ENCODE measurements around the gene KIFBP. TPM values are rescaled to one million over a fixed set of nuclear protein-coding genes. Genes with fewer than 3 reads are reported as not detected.

Gene KIFBP
- total RNA-seq, 1 donor from 2014 or later = 16.7 TPM

- DNase-seq (ENCODE audit: low spot score) = no peak
- no peaks in the 10 kb centered on the region for H3K9me3 Mint-ChIP-seq
- H3K27me3 Mint-ChIP-seq (ENCODE audit: low read depth) = no peaks in the 10 kb centered on the region
- H3K27ac Mint-ChIP-seq = peak overlapping the region; percentile 85
- peak overlapping the region; percentile 31 for H3K4me3 Mint-ChIP-seq (ENCODE audit: low read depth)
- intact Hi-C loops (cut with micrococcal nuclease) = no loop called here
- peaks cover 60% of the 10 kb centered on the region for H3K4me1 Mint-ChIP-seq (ENCODE audit: low read depth)
- no peaks in the 10 kb centered on the region for H3K36me3 Mint-ChIP-seq (ENCODE audit: low read depth)
These were observed 69.3 kb downstream of the KIFBP start for GRCh38 chr10:69057951-69058297.

- Mint-ChIP-seq H3K4me1 (ENCODE audit: low read depth) (peaks cover 67% of the 10 kb centered on the region), H3K36me3 (ENCODE audit: low read depth) (no peaks in the 10 kb centered on the region), H3K9me3 (no peaks in the 10 kb centered on the region), H3K27me3 (ENCODE audit: low read depth) (no peaks in the 10 kb centered on the region), H3K4me3 (ENCODE audit: low read depth) (no peak overlapping the region), H3K27ac (no peak overlapping the region)
- no peak for DNase-seq (ENCODE audit: low spot score)
- intact Hi-C loops (cut with micrococcal nuclease) = no loop called here
These were observed 71.7 kb downstream of the KIFBP start for GRCh38 chr10:69060127-69060798.

- peaks cover 3% of the 10 kb centered on the region for H3K36me3 Mint-ChIP-seq (ENCODE audit: low read depth)
- peak; percentile 35 for DNase-seq (ENCODE audit: low spot score)
- no peaks in the 10 kb centered on the region for H3K9me3 Mint-ChIP-seq
- H3K27me3 Mint-ChIP-seq (ENCODE audit: low read depth) = no peaks in the 10 kb centered on the region
- intact Hi-C loops (cut with micrococcal nuclease) = loop anchor here (1.0 kb wide), 1 partner anchor 10 kb away; no protein-coding TSS in a partner anchor
- H3K4me1 Mint-ChIP-seq (ENCODE audit: low read depth) = peaks cover 64% of the 10 kb centered on the region
- H3K4me3 Mint-ChIP-seq (ENCODE audit: low read depth) = peak overlapping the region; percentile 66
- H3K27ac Mint-ChIP-seq = peak overlapping the region; percentile 86
These were observed 72.9 kb downstream of the KIFBP start for GRCh38 chr10:69061305-69062161.

GRCh38 chr10:69062901-69063300 lies 74.3 kb downstream of the KIFBP start:
- Mint-ChIP-seq H3K9me3 (no peaks in the 10 kb centered on the region), H3K36me3 (ENCODE audit: low read depth) (peaks cover 3% of the 10 kb centered on the region), H3K4me1 (ENCODE audit: low read depth) (peaks cover 51% of the 10 kb centered on the region), H3K27ac (no peak overlapping the region), H3K4me3 (ENCODE audit: low read depth) (no peak overlapping the region), H3K27me3 (ENCODE audit: low read depth) (no peaks in the 10 kb centered on the region)
- intact Hi-C loops (cut with micrococcal nuclease) = no loop called here
- DNase-seq (ENCODE audit: low spot score) = no peak

- no peaks in the 10 kb centered on the region for H3K27me3 Mint-ChIP-seq (ENCODE audit: low read depth)
- intact Hi-C loops (cut with micrococcal nuclease) = loop anchor here (1.0 kb wide), 3 partner anchors 10 to 38 kb away; no protein-coding TSS in a partner anchor
- peak overlapping the region; percentile 94 for H3K27ac Mint-ChIP-seq
These were observed 76.2 kb downstream of the KIFBP start for GRCh38 chr10:69064762-69065328.

GRCh38 chr10:69065406-69066361 lies 77.1 kb downstream of the KIFBP start:
- peak overlapping the region; percentile 40 for H3K4me3 Mint-ChIP-seq (ENCODE audit: low read depth)

More at GRCh38 chr10:69064762-69065328, 76.2 kb downstream of the KIFBP start:
- Mint-ChIP-seq H3K9me3 (no peaks in the 10 kb centered on the region), H3K4me3 (ENCODE audit: low read depth) (no peak overlapping the region), H3K4me1 (ENCODE audit: low read depth) (peaks cover 45% of the 10 kb centered on the region), H3K36me3 (ENCODE audit: low read depth) (peaks cover 3% of the 10 kb centered on the region)
- DNase-seq (ENCODE audit: low spot score) = no peak

More at GRCh38 chr10:69065406-69066361, 77.1 kb downstream of the KIFBP start:
- Mint-ChIP-seq H3K4me1 (ENCODE audit: low read depth) (peaks cover 45% of the 10 kb centered on the region), H3K9me3 (no peaks in the 10 kb centered on the region), H3K27me3 (ENCODE audit: low read depth) (no peaks in the 10 kb centered on the region), H3K36me3 (ENCODE audit: low read depth) (peaks cover 3% of the 10 kb centered on the region), H3K27ac (peak overlapping the region; percentile 94)
- DNase-seq (ENCODE audit: low spot score) = no peak
- intact Hi-C loops (cut with micrococcal nuclease) = loop anchor here (1.0 kb wide), 4 partner anchors 10 to 38 kb away; no protein-coding TSS in a partner anchor

Other genes starting within 250 kb of the KIFBP start
- gene STOX1, start 161.3 kb upstream of the KIFBP start, total RNA-seq = 0.82 and 0.85 TPM in 2 replicates
- gene DDX50, start 87.5 kb upstream of the KIFBP start, total RNA-seq = 57.0 and 63.4 TPM in 2 replicates
- 205 and 210 TPM in 2 replicates for gene DDX21, start 32.6 kb upstream of the KIFBP start, total RNA-seq
- 1,340 and 1,350 TPM in 2 replicates for gene SRGN, start 99.3 kb downstream of the KIFBP start, total RNA-seq
- gene VPS26A, start 135.4 kb downstream of the KIFBP start, total RNA-seq = 28.4 and 31.1 TPM in 2 replicates
- 52.8 and 53.1 TPM in 2 replicates for gene SUPV3L1, start 191.4 kb downstream of the KIFBP start, total RNA-seq
- 0.09 and 0.11 TPM in 2 replicates for gene HKDC1, start 231.5 kb downstream of the KIFBP start, total RNA-seq

All from activated T-helper 2 cell treated with anti-CD3 and anti-CD28 coated beads, Interferon-gamma antibody, Interleukin-2, Interleukin-4, amounts not matched to agents 10 μg/mL and 5 μg/mL and 100 μg/mL, durations not matched to agents 14 hours and 24 hours and 36 hours (primary cell).